ENCODE data around the gene PLEKHB2. TPM values are rescaled to one million over a fixed set of nuclear protein-coding genes. Genes with fewer than 3 reads are reported as not detected.
"Not testable (repeated sequence)": the region's sequence is repeated elsewhere in the genome, so short reads cannot be mapped to it uniquely, and the experiment has no call there.

The PLEKHB2 gene
- total and polyA plus RNA-seq, 9 of the 15 experiments (the other 6 are each of a cell fraction or from before 2014, with no cell fraction given), result 41.3 to 71.5 (median 50.2) TPM

GRCh38 chr2:131067465-131068125, 37.5 kb upstream of the PLEKHB2 start:
- Histone ChIP-seq H3K4me3 (no peak overlapping the region), H3K4me1 (replicated peaks in 1 of 2; ENCODE audit: control insufficient read depth in 2 of 2, insufficient read depth in 2 of 2, low read length in 2 of 2) (no peaks in the 10 kb centered on the region), H3K79me2 (ENCODE audit: control insufficient read depth, insufficient read depth, low read length) (peaks cover 80% of the 10 kb centered on the region), H3K9me3 (replicated peaks; ENCODE audit: control insufficient read depth, insufficient read depth, low read depth, low read length) (no peaks in the 10 kb centered on the region), H2AFZ (ENCODE audit: low read depth, low read length) (no peak overlapping the region), H3K4me2 (ENCODE audit: insufficient read depth, low read length) (no peak overlapping the region), H3K36me3 (ENCODE audit: control insufficient read depth, insufficient read depth, low read length) (peaks cover 85% of the 10 kb centered on the region), H3K9me1 (ENCODE audit: control insufficient read depth, insufficient read depth, low read length) (no peaks in the 10 kb centered on the region), H3K27me3 (ENCODE audit: control insufficient read depth in 2 of 2, insufficient read depth in 2 of 2, low read length in 2 of 2) (no peaks in the 10 kb centered on the region), H3K9ac (ENCODE audit: insufficient read depth in 1 of 2, low read depth in 2 of 2, low read length in 2 of 2) (no peak overlapping the region), H3K27ac (ENCODE audit: extremely low read depth, low read depth, low read length) (no peak overlapping the region), H4K20me1 (replicated peaks; ENCODE audit: control insufficient read depth, insufficient read depth, low read length) (no peaks in the 10 kb centered on the region; the same call in none of the 2 replicates)
- POLR2A ChIA-PET, result interaction anchor here (0.6 to 1.6 kb wide), 4 partner anchors 12 to 50 kb away, joined by 3 to 4 read pairs (median 4); no protein-coding TSS in a partner anchor
- CTCF ChIA-PET (ENCODE audit: low intra/inter-chr PET ratio), result no interaction called here
- intact Hi-C loops (cut with micrococcal nuclease), result no loop called here
- in situ Hi-C loops (cut with MboI), result no loop called here
- no TSS peak for BruUV-seq (replicated peaks)
- ATAC-seq (no peak), FAIRE-seq (no peak), DNase-seq (ENCODE audit: extremely low read depth in 1 of 4, low spot score in 3 of 4) (no peak)
- TF ChIP-seq HMBOX1 (IDR thresholded peaks at IDR 0.05), result no peak
- TF ChIP-seq NFIX (CRISPR knock-in tag; IDR thresholded peaks at IDR 0.05; ENCODE audit: low read depth), result peak; percentile 88
- TF ChIP-seq ZNF316 (IDR thresholded peaks at IDR 0.05), result 0 out of 2 replicates have a peak, but pooled peaks have one; percentile 10
- peak; percentile 97 for TF ChIP-seq NFIC (IDR thresholded peaks at IDR 0.05)
- WGBS (ENCODE audit: insufficient coverage, low coverage, missing lambda C conversion rate), result 95% methylated on average over 2 of the region's 2 CpGs

GRCh38 chr2:131068172-131068571, 37.0 kb upstream of the PLEKHB2 start:
- H2AFZ ChIP-seq (ENCODE audit: low read depth, low read length); H4K20me1 ChIP-seq (replicated peaks; ENCODE audit: control insufficient read depth, insufficient read depth, low read length); H3K9me3 ChIP-seq (replicated peaks; ENCODE audit: control insufficient read depth, insufficient read depth, low read depth, low read length); H3K4me3 ChIP-seq; H3K9me1 ChIP-seq (ENCODE audit: control insufficient read depth, insufficient read depth, low read length); H3K4me1 ChIP-seq (replicated peaks in 1 of 2; ENCODE audit: control insufficient read depth in 2 of 2, insufficient read depth in 2 of 2, low read length in 2 of 2); H3K27me3 ChIP-seq (ENCODE audit: control insufficient read depth in 2 of 2, insufficient read depth in 2 of 2, low read length in 2 of 2); DNase-seq (ENCODE audit: extremely low read depth in 1 of 4, low spot score in 3 of 4); CTCF ChIA-PET (ENCODE audit: low intra/inter-chr PET ratio); FAIRE-seq; H3K9ac ChIP-seq (ENCODE audit: insufficient read depth in 1 of 2, low read depth in 2 of 2, low read length in 2 of 2); ATAC-seq; in situ Hi-C loops (cut with MboI); BruUV-seq (replicated peaks); intact Hi-C loops (cut with micrococcal nuclease); H3K4me2 ChIP-seq (ENCODE audit: insufficient read depth, low read length); H3K27ac ChIP-seq (ENCODE audit: extremely low read depth, low read depth, low read length): not testable (repeated sequence)
- H3K36me3 ChIP-seq (ENCODE audit: control insufficient read depth, insufficient read depth, low read length), result peaks cover 84% of the 10 kb centered on the region; the same call in 2 of the 3 replicates
- peaks cover 79% of the 10 kb centered on the region for H3K79me2 ChIP-seq (ENCODE audit: control insufficient read depth, insufficient read depth, low read length)
- POLR2A ChIA-PET, result interaction anchor here (1.0 to 1.6 kb wide), 2 partner anchors 10 to 12 kb away, joined by 3 to 4 read pairs; no protein-coding TSS in a partner anchor
- 94% methylated on average over 6 of the region's 6 CpGs for WGBS (ENCODE audit: insufficient coverage, low coverage, missing lambda C conversion rate)
- peak; percentile 77 for TF ChIP-seq ZNF121 (CRISPR knock-in tag; conservative IDR thresholded peaks at IDR 0.05)

GRCh38 chr2:131075578-131075977, 29.6 kb upstream of the PLEKHB2 start:
- H3K27ac ChIP-seq (ENCODE audit: extremely low read depth, low read depth, low read length); DNase-seq (ENCODE audit: extremely low read depth in 1 of 4, low spot score in 3 of 4); intact Hi-C loops (cut with micrococcal nuclease); FAIRE-seq; H3K9me1 ChIP-seq (ENCODE audit: control insufficient read depth, insufficient read depth, low read length); H2AFZ ChIP-seq (ENCODE audit: low read depth, low read length); H3K9ac ChIP-seq (ENCODE audit: insufficient read depth in 1 of 2, low read depth in 2 of 2, low read length in 2 of 2); BruUV-seq (replicated peaks); H3K4me2 ChIP-seq (ENCODE audit: insufficient read depth, low read length); CTCF ChIA-PET (ENCODE audit: low intra/inter-chr PET ratio); ATAC-seq; H4K20me1 ChIP-seq (replicated peaks; ENCODE audit: control insufficient read depth, insufficient read depth, low read length); POLR2A ChIA-PET; H3K27me3 ChIP-seq (ENCODE audit: control insufficient read depth in 2 of 2, insufficient read depth in 2 of 2, low read length in 2 of 2); in situ Hi-C loops (cut with MboI); H3K4me1 ChIP-seq (replicated peaks in 1 of 2; ENCODE audit: control insufficient read depth in 2 of 2, insufficient read depth in 2 of 2, low read length in 2 of 2); H3K9me3 ChIP-seq (replicated peaks; ENCODE audit: control insufficient read depth, insufficient read depth, low read depth, low read length); H3K4me3 ChIP-seq: not testable (repeated sequence)
- H3K36me3 ChIP-seq (ENCODE audit: control insufficient read depth, insufficient read depth, low read length), result peaks cover 90% of the 10 kb centered on the region; the same call in 2 of the 3 replicates
- H3K79me2 ChIP-seq (ENCODE audit: control insufficient read depth, insufficient read depth, low read length), result peaks cover 77% of the 10 kb centered on the region
- 95% methylated on average over 11 of the region's 15 CpGs for WGBS (ENCODE audit: insufficient coverage, low coverage, missing lambda C conversion rate)
